Hepatocyte (in vitro differentiated cells): ENCODE data around the gene ATP6V0D1.

Experiments
- CTCF ChIP-seq: fragments of 200-600 bp; sonication (generic); IDR thresholded peaks from 2 replicates; pipeline ENCODE4 v1.5.1; 2016; ENCODE audit warnings: antibody characterized with exemption, mild to moderate bottlenecking; ENCODE audit not compliant: poor library complexity
- EZH2 ChIP-seq: fragments of 200-600 bp; sonication (generic); IDR thresholded peaks from 2 replicates; pipeline ENCODE4 v1.6.1; 2016; ENCODE audit warnings: antibody characterized with exemption, mild to moderate bottlenecking, borderline replicate concordance
- EZH2phosphoT487 ChIP-seq: fragments of 200-600 bp; sonication (generic); IDR thresholded peaks from one replicate; pipeline ENCODE4 v1.6.1; 2018; ENCODE audit warnings: antibody characterized with exemption, mild to moderate bottlenecking, low read depth, moderate library complexity; ENCODE audit not compliant: unreplicated experiment, severe bottlenecking

- TF ChIP-seq CTCF = no peak
- TF ChIP-seq EZH2 = no peak
- no peak for TF ChIP-seq EZH2phosphoT487
These were observed 36.1 kb upstream of the ATP6V0D1 start for GRCh38 chr16:67517155-67517445.
